ENCODE measurements around the gene DYNLT2. TPM values are rescaled to one million over a fixed set of nuclear protein-coding genes. Genes with fewer than 3 reads are reported as not detected.

The DYNLT2 gene
- total RNA-seq, 1 donor from 2014 or later, result 3.2 TPM

DNA sequence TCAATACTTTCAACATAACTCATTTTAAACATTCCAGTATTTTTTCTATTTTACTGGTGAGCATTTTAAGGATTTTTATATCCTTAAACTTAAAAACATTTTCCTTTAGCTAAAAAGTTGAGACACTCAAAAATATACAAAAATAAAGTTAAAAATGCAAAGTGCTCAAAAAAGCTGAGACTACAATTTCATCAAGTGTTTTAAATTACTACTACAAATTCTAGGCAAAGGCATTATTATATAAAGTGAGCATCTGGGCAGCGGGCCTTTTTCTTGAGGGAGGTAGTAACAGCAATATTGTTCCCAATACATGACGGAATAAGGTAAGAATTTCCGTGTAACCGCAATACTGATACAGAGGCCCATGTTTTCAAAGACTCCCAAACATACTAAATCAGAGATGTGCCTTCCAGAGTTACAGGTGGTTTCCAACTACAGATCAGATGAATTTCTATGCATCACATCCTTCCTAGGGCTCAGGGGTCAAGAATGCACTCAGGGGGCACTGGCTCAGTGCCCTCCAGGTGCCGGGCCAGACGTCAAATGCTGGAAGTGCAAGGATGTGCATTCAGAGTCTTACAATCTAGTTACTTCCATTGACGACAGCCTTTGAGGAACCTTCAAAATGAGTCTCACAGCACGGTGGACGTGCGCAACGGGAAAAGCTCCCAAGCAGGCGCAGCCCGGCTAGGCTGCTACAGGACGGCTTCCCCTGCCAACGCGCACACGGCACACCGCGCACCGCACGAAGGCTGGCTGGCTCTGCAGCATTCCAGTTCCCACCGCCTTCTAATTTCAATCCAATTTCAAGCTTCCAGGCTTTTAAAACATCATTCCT, 28.8 kb downstream of the DYNLT2 start:
- DNase-seq (ENCODE audit: extremely low spot score in 2 of 2), result no peak

DNA sequence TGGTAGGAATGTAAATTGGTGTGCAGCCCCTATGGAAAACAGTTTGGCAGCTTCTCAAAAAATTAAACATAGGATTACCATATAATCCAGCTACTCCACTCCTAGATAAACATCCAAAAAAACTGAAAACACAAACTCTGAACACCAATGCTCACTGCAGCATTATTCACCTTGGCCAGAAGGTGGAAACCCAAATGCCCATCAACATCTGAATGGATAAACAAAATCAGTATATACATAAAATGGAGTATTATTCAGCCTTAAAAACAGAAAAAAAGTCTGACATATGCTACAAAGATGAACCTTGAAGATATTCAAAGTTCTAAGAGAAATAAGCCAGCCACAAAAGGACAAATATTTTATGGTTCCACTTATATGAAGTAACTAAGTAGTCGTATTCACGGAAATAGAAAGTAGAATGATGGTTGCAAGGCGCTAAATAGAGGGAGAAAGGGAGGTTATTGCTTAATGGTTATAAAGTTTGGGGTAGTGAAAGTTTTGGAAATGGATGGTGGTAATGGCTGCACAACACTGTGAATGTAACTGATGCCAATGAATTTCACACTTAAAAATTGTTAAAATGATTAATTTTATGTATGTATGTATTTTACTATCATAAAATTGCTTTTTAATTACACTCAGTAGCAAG, 31.0 kb downstream of the DYNLT2 start:
- TF ChIP-seq POLR2A (IDR thresholded peaks at IDR 0.05) (no peak), POLR2AphosphoS5 (IDR thresholded peaks at IDR 0.05; ENCODE audit: insufficient read depth in 1 of 2, low read depth in 1 of 2) (no peak)
- TF ChIP-seq, protein P1, sequence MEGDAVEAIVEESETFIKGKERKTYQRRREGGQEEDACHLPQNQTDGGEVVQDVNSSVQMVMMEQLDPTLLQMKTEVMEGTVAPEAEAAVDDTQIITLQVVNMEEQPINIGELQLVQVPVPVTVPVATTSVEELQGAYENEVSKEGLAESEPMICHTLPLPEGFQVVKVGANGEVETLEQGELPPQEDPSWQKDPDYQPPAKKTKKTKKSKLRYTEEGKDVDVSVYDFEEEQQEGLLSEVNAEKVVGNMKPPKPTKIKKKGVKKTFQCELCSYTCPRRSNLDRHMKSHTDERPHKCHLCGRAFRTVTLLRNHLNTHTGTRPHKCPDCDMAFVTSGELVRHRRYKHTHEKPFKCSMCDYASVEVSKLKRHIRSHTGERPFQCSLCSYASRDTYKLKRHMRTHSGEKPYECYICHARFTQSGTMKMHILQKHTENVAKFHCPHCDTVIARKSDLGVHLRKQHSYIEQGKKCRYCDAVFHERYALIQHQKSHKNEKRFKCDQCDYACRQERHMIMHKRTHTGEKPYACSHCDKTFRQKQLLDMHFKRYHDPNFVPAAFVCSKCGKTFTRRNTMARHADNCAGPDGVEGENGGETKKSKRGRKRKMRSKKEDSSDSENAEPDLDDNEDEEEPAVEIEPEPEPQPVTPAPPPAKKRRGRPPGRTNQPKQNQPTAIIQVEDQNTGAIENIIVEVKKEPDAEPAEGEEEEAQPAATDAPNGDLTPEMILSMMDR (IDR thresholded peaks at IDR 0.05), result no peak
- no peak overlapping the region for H3K27ac ChIP-seq
- no peak overlapping the region for H3K4me3 ChIP-seq
- no peak for DNase-seq (ENCODE audit: extremely low spot score in 2 of 2)
- intact Hi-C loops (cut with DNase I), result no loop called here
- H3K27me3 ChIP-seq, result no peaks in the 10 kb centered on the region
- peaks cover 0 to 16% of the 10 kb centered on the region in 2 donors for H3K36me3 ChIP-seq
- peaks cover 36% of the 10 kb centered on the region for H3K4me1 ChIP-seq
- H3K9me3 ChIP-seq, result no peaks in the 10 kb centered on the region

More for the DNA sequence above, 28.8 kb downstream of the DYNLT2 start:
- Histone ChIP-seq H3K27ac (peak overlapping the region; percentile 95), H3K9me3 (no peaks in the 10 kb centered on the region), H3K27me3 (no peaks in the 10 kb centered on the region), H3K4me1 (peaks cover 41% of the 10 kb centered on the region), H3K4me3 (peak overlapping the region; percentile 71 to 89), H3K36me3 (no peaks in the 10 kb centered on the region)
- no peak for TF ChIP-seq POLR2AphosphoS5 (IDR thresholded peaks at IDR 0.05; ENCODE audit: insufficient read depth in 1 of 2, low read depth in 1 of 2)
- TF ChIP-seq, protein P1 (IDR thresholded peaks at IDR 0.05), result no peak
- TF ChIP-seq POLR2A (IDR thresholded peaks at IDR 0.05), result no peak
- intact Hi-C loops (cut with DNase I), result no loop called here

DNA sequence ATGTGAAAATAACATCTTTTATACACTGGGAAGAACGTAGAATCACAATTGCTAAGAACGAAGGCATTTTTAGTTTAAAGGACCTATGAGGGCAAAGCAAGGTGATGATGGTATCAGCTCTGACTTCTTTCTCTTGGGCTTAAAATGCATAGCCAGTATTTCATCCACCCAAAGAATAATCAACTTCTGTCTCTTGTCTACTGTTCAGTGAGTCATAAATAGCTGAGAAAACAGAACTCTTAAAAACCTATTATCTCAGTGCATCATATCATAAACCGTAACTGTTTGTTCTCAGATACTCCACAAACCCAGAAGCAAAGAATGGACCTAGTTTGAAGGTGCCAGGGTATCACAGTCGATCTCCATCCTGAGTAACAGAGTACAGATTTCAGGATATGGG, 32.3 kb downstream of the DYNLT2 start:
- Histone ChIP-seq H3K36me3 (peaks cover 0 to 28% of the 10 kb centered on the region in 2 donors), H3K9me3 (no peaks in the 10 kb centered on the region), H3K27ac (no peak overlapping the region), H3K4me1 (peaks cover 33% of the 10 kb centered on the region), H3K27me3 (no peaks in the 10 kb centered on the region), H3K4me3 (no peak overlapping the region)
- intact Hi-C loops (cut with DNase I), result no loop called here
- DNase-seq (ENCODE audit: extremely low spot score in 2 of 2), result no peak
- TF ChIP-seq POLR2AphosphoS5 (IDR thresholded peaks at IDR 0.05; ENCODE audit: insufficient read depth in 1 of 2, low read depth in 1 of 2), result no peak
- no peak for TF ChIP-seq POLR2A (IDR thresholded peaks at IDR 0.05)
- TF ChIP-seq, protein P1 (IDR thresholded peaks at IDR 0.05), result no peak

DNA sequence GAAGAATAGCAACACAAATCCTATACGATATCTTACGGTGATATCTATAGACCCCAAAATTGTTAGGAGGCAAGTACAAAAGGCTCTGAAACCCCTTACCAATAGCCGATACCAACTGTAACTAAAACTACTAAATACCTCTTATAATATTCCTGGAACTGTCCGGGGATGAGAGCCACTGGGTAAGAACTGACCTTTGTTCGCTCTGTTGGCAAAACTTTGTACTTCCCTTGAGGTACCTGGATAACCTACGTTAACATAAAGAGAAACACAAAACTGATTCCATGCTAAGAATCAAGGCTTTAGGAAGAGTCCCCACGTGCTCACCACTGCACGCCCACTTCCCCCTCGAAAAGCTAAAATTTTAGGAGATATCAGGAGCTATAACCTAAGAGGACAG, 36.8 kb downstream of the DYNLT2 start:
- peaks cover 0 to 61% of the 10 kb centered on the region in 2 donors for H3K36me3 ChIP-seq
- H3K9me3 ChIP-seq, result no peaks in the 10 kb centered on the region
- H3K4me3 ChIP-seq, result no peak overlapping the region
- peaks cover 4% of the 10 kb centered on the region for H3K4me1 ChIP-seq
- intact Hi-C loops (cut with DNase I), result no loop called here
- no peaks in the 10 kb centered on the region for H3K27me3 ChIP-seq
- no peak for TF ChIP-seq POLR2AphosphoS5 (IDR thresholded peaks at IDR 0.05; ENCODE audit: insufficient read depth in 1 of 2, low read depth in 1 of 2)
- no peak overlapping the region for H3K27ac ChIP-seq
- DNase-seq (ENCODE audit: extremely low spot score in 2 of 2), result no peak

DNA sequence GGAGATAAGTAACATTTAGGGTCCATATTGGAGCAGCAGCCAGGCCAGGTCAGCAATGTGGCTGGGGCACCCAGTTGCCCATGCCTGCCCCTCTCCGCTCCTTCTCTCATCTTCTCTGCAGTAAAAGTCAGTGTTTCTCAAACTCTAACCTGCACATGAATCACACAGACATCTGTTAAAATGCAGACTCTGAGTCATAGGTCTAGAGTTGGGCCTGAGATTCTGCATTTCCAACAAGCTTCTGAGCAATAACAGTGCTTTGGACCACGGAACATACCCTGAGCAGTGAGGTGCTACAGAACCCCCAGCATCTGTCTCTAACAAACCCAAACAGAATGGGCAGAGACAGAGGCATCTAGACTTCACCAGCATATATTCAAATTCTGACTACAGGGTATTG, 37.2 kb downstream of the DYNLT2 start:
- H3K27ac ChIP-seq, result no peak overlapping the region
- TF ChIP-seq POLR2A (IDR thresholded peaks at IDR 0.05), result no peak
- TF ChIP-seq, protein P1 (IDR thresholded peaks at IDR 0.05), result no peak
- no peak for TF ChIP-seq POLR2AphosphoS5 (IDR thresholded peaks at IDR 0.05; ENCODE audit: insufficient read depth in 1 of 2, low read depth in 1 of 2)
- peaks cover under 1% of the 10 kb centered on the region for H3K4me1 ChIP-seq
- peaks cover 0 to 62% of the 10 kb centered on the region in 2 donors for H3K36me3 ChIP-seq
- no peak for DNase-seq (ENCODE audit: extremely low spot score in 2 of 2)
- no peaks in the 10 kb centered on the region for H3K27me3 ChIP-seq
- intact Hi-C loops (cut with DNase I), result no loop called here
- H3K4me3 ChIP-seq, result no peak overlapping the region
- no peaks in the 10 kb centered on the region for H3K9me3 ChIP-seq
